NCI-H226 (cell line): ENCODE measurements around the gene STK38L.

Experiments used
- DNase-seq: peaks from one replicate; pipeline ENCODE4 v3.0.0-alpha.2; 2015

Gene STK38L

DNA sequence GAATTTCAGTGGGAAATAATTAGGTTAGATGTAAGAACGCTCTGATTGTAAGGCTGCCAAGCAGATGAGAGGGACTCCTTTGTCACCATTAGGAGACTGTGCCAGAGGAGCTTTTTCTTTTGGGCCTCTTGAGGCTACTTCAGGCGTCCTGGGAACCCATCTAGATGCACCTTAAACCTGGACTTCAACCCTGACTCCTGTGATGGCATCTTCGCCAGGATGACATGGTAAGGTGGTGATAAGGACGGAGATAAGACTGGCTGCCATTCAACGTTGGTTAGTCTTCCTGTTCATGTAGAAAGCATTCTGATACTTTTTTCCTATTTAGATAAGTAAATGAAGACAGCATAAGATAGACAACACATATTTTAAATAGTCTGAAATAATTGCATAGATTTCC, 36.3 kb downstream of the STK38L start:
- DNase-seq: no peak

DNA sequence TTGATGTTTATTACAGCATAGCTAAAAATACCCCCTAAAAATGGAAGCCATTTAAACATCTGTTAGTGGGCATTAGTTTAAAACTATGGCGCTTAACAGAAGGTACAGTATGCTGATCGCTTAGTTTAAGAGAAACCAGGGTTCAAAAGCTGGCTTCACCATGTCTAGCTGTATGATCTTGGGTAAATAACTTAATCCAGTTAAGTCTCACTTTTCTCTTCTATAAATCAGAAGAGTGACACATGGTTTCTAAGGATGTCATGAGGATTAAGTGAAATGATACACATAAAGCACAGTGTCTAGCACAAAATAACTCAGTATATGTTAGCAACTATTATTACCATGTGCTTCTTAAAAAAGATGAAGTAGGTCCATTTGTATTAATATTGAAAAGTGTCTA, 38.7 kb downstream of the STK38L start:
- DNase-seq: no peak

DNA sequence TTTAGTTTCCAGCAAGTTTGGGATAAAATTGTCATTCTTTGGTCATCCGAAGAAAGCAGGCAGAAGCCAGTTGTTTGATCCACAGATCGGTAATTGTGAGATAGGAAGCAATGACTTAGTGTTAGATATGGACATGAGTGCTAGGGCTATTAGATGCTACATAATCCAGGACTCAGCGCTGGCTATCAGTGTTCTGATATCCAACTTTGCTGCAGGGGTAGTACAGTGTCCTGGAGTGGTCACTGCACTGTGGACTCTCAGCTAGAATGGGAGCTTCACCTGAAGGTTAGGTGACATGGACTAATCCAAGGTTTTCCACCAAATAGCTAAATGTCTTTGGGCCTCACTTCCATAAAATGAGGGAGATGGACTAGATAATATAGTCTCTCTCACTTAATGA, 39.9 kb downstream of the STK38L start:
- DNase-seq: no peak

DNA sequence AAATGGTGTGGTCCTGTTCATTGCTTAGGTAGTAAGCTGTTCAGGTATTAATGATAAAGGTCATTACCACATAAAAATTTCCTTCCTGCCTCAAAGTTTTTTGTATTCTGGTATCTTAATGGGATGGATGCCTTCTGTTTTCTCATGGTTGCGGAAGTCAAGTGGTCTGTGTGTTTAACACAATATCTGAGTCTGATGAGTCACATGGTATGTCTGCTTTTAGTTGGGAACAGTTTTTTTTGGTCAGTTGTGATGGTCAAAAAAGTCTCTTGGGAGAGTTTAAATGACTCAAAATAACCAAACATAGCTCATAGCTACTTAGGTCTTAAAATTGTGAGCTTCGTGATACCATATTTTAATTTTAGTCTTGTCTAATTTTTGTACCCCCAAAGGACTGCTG, 40.7 kb downstream of the STK38L start:
- no peak for DNase-seq

DNA sequence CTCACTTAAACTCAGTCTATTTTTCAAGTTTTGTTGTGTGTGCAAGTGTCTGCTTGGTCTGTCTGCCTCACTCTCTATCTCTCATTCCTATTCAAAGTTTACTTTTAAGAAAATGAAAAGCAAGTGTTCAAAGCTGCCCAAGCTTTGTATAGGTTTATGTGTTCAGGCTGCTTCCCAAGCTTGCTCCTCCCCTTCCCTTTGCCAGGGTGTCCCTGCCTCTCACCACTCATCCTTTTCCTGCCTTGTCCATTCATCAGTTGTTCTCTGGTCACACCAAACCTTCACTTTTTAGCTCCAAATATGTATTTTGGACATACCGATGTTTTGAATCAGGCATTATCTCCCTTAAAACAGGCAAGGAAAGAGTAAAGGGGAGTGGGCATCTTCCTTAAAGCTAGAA, 41.3 kb downstream of the STK38L start:
- no peak for DNase-seq

DNA sequence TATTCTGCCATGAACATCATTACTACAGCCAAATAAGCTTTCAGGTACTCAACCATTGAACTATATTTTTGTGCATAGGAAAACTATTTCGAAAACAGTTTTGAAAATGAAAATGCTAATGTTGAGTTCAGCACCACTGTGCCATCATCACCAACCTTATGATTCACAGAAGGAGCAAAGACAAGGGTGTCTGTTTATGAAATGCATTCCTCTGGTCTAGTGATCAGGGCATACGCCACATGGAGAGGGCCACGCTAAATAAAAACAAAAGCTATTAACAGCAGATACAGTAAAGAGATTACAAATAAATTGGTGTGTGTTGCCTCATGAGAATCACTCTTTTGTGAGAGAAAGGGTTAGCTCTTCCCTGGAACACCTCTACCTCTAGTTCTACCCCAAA, 45.3 kb downstream of the STK38L start:
- DNase-seq: no peak

DNA sequence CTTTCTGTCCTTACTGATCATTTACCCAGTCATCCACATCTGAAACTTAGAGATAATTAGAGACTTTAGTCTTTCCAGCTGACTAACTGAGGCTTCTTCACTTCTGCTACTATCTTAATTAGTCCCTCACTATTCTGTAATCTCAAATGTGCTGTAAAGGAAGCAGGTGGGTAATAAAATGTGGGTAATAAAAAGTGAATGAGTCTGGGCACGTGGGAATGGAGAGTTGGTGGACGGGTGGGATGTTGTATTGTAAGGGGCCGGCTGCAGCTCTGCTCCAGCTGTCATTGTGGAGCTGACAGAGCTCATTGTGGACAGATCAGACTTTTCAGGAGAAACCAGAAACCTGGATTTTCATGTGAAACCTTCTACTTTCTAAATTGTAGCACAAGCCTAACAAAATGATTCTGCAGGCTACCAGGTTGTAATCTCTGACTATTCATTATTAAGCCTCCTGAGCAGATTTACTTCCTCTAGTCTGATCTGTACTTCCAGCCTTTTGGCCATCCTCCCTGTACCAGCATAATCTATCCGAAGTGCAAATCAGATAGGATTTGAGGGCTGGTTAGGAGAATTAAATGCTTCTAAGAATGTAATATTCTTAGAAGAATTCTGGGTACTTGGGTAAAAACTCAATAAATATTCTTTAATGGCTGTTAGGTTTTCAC, 46.5 kb downstream of the STK38L start:
- no peak for DNase-seq

DNA sequence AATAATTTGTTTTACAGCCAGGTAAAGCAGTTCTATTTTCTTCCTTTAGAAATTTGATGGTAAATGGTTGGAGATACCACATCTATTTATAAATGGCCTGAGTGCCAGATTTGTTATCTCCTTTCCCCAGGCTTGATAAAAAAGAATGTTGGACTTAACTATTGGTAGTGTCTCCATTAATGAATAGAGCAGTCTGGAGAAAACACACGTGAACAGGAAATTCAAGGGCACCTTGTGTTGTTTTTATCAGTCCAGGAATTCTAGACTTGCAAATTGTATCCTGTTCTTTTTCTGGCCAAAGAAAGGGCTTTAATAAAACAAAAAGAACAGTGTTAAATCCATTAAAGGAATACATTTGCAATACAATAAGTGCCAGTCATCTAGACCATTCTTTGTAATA, 47.8 kb downstream of the STK38L start:
- DNase-seq: no peak

DNA sequence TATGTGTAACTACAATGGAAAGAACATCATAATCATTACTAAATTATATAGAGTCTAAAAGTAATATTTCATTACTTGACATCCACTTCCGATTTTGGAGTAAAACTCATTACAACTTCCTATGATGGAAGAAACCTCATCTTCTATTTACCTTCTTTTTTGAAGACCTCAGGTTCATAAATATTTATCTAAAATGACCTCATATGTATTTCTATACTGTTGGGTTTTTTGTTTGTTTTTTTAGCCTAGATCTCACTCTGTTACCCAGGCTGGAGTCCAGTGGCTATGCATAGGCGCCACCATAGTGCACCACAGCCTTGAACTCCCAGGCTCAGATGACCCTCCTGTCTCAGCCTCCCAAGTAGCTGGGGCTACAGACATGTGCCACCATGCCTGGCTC, 48.6 kb downstream of the STK38L start:
- DNase-seq: no peak

DNA sequence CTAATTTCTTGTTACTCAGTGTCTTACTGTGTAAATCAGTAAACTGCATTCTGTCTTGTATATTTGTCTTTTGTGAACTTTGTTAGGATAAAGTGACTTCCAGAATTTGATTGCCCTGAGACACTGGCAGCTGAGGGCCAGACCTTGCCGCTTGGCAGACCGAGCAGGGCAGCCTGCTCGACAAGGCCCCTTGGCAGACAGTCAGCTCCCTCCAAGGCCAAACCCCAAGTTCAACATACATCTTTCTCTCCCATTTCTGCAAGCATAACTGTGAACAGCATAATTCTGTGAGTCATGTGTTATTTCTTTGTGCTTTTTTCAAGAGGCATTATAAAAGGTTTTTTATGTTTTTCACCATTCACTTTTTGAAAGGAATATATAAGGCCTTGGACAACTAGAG, 49.4 kb downstream of the STK38L start:
- no peak for DNase-seq

DNA sequence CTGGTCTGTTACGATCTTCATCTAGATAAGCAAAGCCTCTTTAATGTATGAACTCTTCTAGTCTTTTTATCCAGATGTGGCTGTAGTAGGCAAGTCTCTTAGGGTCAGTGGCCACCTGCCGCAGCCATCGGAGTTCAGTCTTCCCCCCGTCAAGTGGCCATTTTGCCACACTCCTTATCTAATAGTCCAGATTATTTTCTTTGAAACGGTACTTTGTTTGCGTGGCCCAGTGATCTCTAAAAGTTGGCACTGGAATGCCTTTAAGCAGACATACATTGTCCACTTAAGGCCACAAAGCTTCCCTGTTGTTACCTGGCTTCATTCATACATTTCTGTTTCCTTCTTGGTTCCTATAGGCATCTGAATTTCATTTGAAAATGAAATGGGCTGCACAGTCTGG, 52.6 kb downstream of the STK38L start:
- DNase-seq: no peak

DNA sequence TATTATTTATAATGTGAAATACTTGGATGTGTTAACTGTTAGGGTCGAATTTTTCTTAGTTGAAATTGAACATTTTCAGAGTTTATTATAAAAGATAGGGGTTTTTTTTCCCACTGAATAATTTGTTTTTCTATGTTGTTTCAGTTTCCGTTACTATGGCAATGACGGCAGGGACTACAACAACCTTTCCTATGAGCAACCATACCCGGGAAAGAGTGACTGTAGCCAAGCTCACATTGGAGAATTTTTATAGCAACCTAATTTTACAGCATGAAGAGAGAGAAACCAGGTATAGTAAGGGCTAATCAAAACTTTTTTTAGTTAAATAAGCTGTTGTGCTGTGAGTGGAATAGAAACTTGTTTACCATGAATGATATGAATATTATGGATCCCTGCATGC, 53.5 kb downstream of the STK38L start:
- no peak for DNase-seq

DNA sequence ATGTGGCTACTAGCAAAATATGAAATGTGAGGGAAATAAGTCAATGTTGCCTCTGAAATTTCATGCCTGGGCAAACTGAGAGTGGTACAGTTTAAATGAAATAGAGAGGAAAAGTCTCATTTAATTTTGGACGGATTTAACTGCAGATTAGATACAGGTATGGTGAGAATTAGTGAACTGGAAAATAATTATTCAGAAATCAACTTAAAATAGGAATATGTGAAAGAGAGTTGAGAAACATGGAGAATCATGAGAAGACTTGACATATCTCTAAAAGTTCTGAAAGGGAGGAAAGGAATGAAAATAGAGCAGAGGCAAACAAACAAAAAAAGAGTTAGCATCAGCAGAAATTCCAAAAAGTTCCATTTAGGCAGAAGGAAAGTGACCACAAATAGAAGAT, 55.0 kb downstream of the STK38L start:
- DNase-seq: no peak

DNA sequence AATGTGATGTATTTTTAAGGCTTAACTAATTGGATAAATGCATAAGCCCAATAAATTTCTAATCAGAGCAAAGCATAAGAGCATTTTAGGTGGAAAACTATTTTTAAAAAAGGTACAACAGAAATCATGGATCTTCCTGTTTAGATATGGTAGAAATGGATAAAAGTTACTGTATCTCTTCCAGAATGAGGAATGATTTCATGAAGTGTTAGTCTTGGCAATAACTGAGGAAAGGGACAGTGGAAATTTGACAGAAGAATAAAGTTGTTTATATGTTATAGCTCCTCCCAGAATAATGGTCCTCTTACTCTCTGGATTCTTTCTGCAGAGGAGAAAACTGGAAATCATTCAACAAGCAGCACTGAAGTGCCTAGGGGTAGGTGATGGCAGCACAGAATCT, 56.1 kb downstream of the STK38L start:
- DNase-seq: no peak

DNA sequence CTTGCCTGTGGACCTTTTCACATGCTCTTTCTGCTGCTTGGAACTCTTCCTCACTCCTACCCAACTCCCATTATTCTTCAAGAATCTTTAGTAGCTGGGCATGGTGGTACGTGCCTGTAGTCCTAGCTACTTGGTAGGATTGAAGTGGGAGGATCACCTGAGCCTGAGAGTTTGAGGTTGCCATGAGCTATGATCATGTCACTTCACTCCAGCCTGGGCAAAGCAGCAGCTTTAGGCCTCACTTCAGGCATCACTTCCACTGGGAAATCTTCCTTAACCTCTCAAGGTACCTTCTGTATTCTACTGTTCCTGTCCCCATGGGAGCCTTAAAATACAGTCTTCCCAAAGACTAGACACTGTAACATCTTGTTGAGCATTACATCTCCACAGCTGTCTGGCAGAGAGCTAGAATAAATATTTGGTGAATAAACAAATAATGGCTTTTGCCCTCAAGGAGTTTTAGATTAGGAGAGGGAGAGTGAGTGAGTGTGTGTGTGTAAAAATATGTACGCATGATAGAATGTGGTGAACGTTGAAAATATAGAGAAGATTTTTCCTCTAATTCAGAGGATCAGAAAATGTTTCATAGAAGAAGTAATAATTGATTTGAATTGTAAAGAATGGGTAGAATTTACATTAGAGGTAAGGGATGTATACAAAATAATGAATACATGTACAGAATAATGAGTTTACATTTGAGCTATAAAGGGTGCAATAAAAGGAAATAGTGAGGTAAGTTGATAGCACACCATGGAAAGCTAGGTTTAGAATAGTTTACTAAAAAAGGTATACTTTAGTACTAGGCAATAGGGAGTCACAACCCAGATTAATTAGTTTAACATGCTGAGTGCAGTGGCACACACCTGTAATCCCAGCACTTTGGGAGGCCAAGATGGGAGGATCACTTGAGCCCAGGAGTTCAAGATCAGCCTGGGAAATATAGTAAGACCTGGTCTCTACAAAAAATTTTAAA, 59.3 kb downstream of the STK38L start:
- no peak for DNase-seq

DNA sequence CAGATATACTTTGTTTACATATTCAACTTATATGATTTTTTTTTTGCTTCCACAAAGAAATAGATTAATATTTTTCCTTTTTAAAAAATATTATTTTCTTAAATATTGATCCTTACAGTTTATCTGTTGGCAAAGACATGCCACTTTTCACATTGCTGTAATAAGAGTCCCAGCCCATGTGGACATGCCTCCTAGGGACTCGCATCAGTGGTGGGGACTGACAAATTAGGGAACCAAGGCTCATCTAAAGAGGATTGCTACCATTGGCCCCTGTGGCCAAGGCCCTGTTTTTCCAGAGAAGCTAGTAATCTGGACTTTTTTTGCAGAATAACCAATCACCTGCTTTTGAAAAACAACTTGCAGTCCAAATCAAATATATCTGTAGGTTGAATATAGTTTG, 60.8 kb downstream of the STK38L start:
- DNase-seq: no peak

DNA sequence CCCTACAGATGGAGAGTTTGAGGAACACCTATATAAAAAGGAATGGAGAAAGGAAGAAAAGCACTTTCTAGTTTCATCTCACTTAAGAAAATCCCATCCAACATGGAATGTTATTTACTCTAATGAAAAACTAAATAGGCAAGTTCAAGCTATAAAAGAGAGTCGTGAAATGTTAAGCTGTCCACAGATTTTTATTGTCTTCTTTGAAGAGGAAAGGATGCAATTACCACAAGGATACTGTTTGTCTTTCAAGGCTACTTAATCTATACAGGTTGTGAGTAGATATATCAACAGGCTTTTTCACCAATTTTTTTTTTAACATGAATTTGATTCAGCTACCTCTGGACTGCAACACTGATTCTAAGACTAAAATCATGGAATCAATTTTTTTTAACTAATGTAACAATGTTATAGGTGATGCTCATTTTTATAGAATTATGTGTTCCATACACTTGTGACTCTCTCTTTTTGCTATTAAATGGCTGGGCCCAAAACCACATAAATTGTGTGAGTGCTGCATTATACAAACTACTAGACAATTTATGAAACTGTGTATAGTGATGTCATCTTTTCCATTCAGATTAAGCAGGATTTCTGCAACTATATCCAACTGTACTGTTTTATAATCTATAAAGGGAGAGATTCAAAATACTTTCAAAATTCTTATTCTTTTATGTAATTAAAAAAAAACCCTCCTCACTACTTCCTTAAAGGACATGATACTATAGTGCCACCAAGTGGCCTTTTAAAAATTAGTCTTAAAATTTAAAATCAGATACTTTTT, 61.8 kb downstream of the STK38L start:
- DNase-seq: no peak

DNA sequence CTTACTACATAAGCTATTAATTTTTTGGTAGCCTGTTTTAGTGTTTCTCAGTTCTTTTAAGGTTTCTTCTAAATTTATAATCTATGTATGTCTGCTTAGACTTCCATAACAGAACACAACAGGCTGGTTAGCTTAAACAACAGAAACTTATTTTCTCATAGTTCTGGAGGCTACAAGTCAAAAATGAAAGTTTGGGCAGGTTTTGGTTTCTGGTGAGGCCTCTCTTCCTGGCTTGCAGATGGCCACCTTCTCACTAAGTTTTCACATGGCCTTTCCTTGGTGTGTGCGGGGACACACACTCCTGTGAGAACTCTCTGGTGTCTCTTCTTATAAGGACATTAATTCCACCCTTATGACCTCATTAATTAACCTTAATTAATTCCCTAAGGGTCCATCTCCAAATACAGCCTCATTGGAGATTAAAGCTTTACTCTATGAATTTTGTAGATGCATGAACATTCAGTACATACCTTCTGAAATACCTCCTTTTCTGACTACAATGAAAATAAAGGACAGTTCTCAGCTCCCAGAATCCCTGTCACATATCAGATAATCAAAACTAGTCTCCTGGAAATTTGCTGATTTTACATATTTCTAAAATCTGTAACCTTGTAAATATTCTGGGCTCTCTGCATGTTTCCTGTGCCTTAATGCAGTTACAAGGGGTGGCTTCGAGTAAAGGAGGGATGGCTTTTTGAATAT, 65.4 kb downstream of the STK38L start:
- no peak for DNase-seq

DNA sequence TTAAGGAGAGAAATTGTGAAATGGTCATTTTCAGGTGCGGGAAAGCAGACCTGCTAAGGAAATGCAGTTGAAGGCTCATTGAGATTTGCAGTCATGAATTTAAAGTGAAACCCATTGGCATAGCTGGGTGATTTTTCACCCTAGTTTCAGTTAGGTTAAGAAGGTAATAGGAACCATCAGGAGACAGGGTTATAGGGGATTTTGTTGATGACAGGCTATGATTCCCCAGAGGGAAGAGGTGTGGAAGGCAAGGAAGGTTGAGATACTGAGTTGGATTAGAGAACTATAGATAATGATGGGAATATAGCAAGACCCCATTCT, 65.9 kb downstream of the STK38L start:
- DNase-seq: no peak

DNA sequence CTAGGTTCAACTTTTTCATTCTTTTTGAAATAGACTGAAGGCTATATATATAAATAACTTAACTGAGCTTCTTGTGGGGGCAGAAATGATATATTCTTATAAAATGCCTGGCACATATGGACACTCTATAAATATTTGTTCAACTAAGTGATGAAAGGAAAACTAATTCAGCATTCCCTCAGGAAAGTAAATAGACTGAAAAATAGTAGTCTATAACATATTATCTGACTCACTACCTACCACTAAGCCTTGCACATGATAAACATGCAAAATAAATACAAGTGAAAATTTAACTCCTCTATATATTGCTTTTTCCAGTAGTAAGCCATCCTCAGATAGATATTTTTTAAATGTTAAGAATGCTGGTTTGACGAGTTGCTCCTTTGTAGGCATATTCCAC, 72.9 kb downstream of the STK38L start:
- DNase-seq: no peak

DNA sequence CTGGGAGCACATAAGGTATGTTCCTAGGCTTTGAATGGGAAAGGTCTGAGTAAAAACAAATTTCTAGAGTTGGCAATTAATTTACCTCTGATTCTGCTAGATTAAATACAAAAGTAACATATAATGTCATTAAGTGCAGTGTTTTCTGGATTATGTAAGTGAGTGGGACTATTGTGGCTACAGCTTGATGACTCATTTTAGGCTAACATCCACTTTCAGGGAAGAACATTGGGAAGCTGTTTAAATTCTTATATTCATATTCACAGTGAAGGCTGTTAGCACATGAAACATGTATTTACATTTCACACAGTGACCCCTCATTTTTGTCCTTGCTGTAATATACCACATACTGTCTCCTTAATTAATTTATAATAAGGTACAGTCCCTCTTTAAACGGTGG, 75.3 kb downstream of the STK38L start:
- DNase-seq: no peak

DNA sequence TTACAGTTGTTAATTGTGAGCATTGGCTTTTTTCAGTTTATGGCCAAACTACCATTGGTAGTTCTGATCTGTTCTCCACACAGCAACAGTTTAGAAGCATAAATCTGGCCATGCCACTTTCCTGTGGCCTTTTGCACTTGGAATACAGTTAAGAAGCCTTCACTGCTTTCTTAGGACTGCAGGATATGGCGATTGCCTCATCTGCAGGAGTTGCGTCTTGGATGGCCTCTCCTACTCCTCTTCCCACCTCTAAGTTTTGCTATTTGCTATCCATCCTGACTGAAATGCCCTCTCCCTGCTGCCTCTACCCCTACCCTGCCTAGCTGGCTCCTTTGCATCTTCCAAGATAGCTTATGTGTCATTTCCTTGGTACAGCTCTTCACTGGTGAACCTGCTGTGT, 75.8 kb downstream of the STK38L start:
- DNase-seq: peak; percentile 16

DNA sequence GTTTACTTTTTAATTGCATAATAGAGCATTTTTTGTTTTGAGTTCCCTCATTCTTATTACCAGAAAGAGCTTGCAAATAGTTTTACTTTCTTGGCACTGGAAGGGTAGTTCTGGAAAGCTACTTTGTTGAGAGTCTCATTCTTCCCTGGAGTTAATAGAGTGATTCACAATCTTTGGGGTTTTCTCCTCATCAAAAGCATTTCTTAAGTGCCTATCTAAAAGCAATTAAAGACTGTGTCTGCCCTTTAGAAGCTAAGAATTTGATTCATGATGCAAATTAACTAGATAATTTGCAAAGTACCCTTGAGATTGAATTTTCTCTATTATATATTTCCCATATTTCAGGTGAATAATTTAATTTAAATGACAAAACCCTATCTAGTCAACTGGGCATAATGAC, 80.4 kb downstream of the STK38L start:
- no peak for DNase-seq
